K562 (cell line): Measurements from ENCODE around the gene PPL. TPM values are rescaled to one million over a fixed set of nuclear protein-coding genes. Genes with fewer than 3 reads are reported as not detected.
A peak's percentile ranks its signal among the peaks of the same experiment; 100 is the strongest.

Experiments
- ATAC-seq: fragments of 200-7000 bp; cut with Tn5 transposase; 3 replicates; pipeline ENCODE4 v1.9.1; 2020; ENCODE audit warnings: moderate library complexity
- BruUV-seq: library from RNA; stranded (reverse); fragments of 400-500 nt; replicated peaks from 2 replicates; lab custom pipeline; 2021; lab: Mats Ljungman, UMichigan
- CTCF ChIA-PET: fragments of 300-600 bp; formaldehyde crosslinking; extraction: SDS; loops from one replicate; lab custom pipeline; 2021; ENCODE audit warnings: low intra/inter-chr PET ratio; lab: Yijun Ruan, JAX
- POLR2A ChIA-PET: fragments of 300-600, 350-650 bp; sonication (Branson Sonifier 250); formaldehyde crosslinking; extraction: SDS; loops from one replicate; lab custom pipeline; 2021; ENCODE audit warnings: antibody characterized with exemption, inconsistent platforms; lab: Yijun Ruan, JAX
- DNase-seq, 4 experiments: peaks; one replicate each; pipeline versions ENCODE4 v3.0.0 to v3.0.0-alpha.2; 2011 to 2018; ENCODE audit warnings: low spot score in 3 of 4, mixed read lengths in 3 of 4; ENCODE audit errors: extremely low read depth in 1 of 4
- FAIRE-seq: peaks from 2 replicates; lab custom pipeline; 2011; peaks lifted over from hg19 to GRCh38; lab: Jason Lieb, UNC
- H2AFZ ChIP-seq: 2 replicates; pipeline ENCODE4 v1.6.0; 2011; ENCODE audit warnings: low read depth, low read length, control low read depth, inconsistent platforms
- H3K27ac ChIP-seq: fragments of 200-600 bp; 3 replicates; pipeline ENCODE4 v1.8.0; 2011; ENCODE audit warnings: low read depth, mild to moderate bottlenecking, control low read depth, inconsistent platforms, low read length, moderate library complexity, mixed read lengths; ENCODE audit errors: extremely low read depth
- H3K27me3 ChIP-seq, 2 experiments: fragments of 300-600 bp in 1 of 2; 2 replicates in 1 of 2; 3 replicates in 1 of 2; pipeline versions ENCODE4 v1.6.0 to v1.8.0; 2011; ENCODE audit warnings: inconsistent platforms in 2 of 2, low read length in 2 of 2, mild to moderate bottlenecking in 1 of 2, mixed read lengths in 1 of 2, moderate library complexity in 1 of 2; ENCODE audit not compliant: control insufficient read depth in 2 of 2, insufficient read depth in 2 of 2
- H3K36me3 ChIP-seq: fragments of 300-600 bp; 3 replicates; pipeline ENCODE4 v1.8.0; 2011; ENCODE audit warnings: mild to moderate bottlenecking, low read length, inconsistent platforms; ENCODE audit not compliant: control insufficient read depth, insufficient read depth
- H3K4me1 ChIP-seq, 2 experiments: fragments of 200-600 bp in 1 of 2; replicated peaks in 1 of 2; 2 replicates in 1 of 2; 3 replicates in 1 of 2; pipeline versions ENCODE4 v1.5.1 to v1.8.0; 2011; ENCODE audit warnings: inconsistent platforms in 2 of 2, low read length in 2 of 2, mild to moderate bottlenecking in 1 of 2, mixed read lengths in 1 of 2, moderate library complexity in 1 of 2; ENCODE audit not compliant: control insufficient read depth in 2 of 2, insufficient read depth in 2 of 2
- H3K4me2 ChIP-seq: 2 replicates; pipeline ENCODE4 v1.6.1; 2011; ENCODE audit warnings: low read length, control low read depth, inconsistent platforms, mixed read lengths; ENCODE audit not compliant: insufficient read depth
- H3K4me3 ChIP-seq: fragments of 200-600 bp; sonication (generic), shearing (Covaris generic); 2 replicates; pipeline ENCODE4 v1.5.1; 2016; ENCODE audit warnings: control low read depth, inconsistent platforms
- H3K79me2 ChIP-seq: fragments of 200-600 bp; 3 replicates; pipeline ENCODE4 v1.8.0; 2011; ENCODE audit warnings: low read length, inconsistent platforms; ENCODE audit not compliant: control insufficient read depth, insufficient read depth
- H3K9ac ChIP-seq, 2 experiments: 2 replicates each; pipeline versions ENCODE4 v1.6.0 to v1.6.1; 2011; ENCODE audit warnings: low read depth in 2 of 2, low read length in 2 of 2, control low read depth in 1 of 2, inconsistent platforms in 1 of 2, mild to moderate bottlenecking in 1 of 2, mixed read lengths in 1 of 2; ENCODE audit not compliant: insufficient read depth in 1 of 2
- H3K9me1 ChIP-seq: one replicate; pipeline ENCODE4 v1.6.0; 2011; ENCODE audit warnings: inconsistent platforms, mild to moderate bottlenecking, low read length, moderate library complexity; ENCODE audit not compliant: control insufficient read depth, insufficient read depth
- H3K9me3 ChIP-seq: replicated peaks from 2 replicates; pipeline ENCODE4 v1.5.1; 2011; ENCODE audit warnings: low read depth, low read length, inconsistent platforms; ENCODE audit not compliant: control insufficient read depth, insufficient read depth
- H4K20me1 ChIP-seq: replicated peaks from 2 replicates; pipeline ENCODE4 v1.6.1; 2011; ENCODE audit warnings: low read length, inconsistent platforms, mixed read lengths; ENCODE audit not compliant: control insufficient read depth, insufficient read depth
- ASH1L ChIP-seq: fragments of 450-650 bp; IDR thresholded peaks from 2 replicates; pipeline ENCODE4 v1.6.1; 2018; ENCODE audit warnings: borderline replicate concordance, mild to moderate bottlenecking, low read depth; ENCODE audit not compliant: partially characterized antibody
- CBX2 ChIP-seq: fragments of 200-600 bp; sonication (generic); IDR thresholded peaks from one replicate; pipeline ENCODE4 v1.6.1; 2012; ENCODE audit warnings: mild to moderate bottlenecking, low read length, inconsistent platforms; ENCODE audit not compliant: insufficient read depth, poor library complexity, severe bottlenecking
- CBX5 ChIP-seq: IDR thresholded peaks from 2 replicates; pipeline ENCODE4 v1.6.1; 2014; ENCODE audit warnings: low read depth, borderline replicate concordance
- EWSR1 ChIP-seq: fragments of 450-650 bp; IDR thresholded peaks from 2 replicates; pipeline ENCODE4 v1.6.1; 2018; ENCODE audit warnings: borderline replicate concordance, mild to moderate bottlenecking, low read depth, moderate library complexity; ENCODE audit not compliant: partially characterized antibody
- MCM3 ChIP-seq: fragments of 450-650 bp; IDR thresholded peaks from 2 replicates; pipeline ENCODE4 v1.6.1; 2016
- NCOA6 ChIP-seq: fragments of 450-650 bp; IDR thresholded peaks from 2 replicates; pipeline ENCODE4 v1.6.1; 2017; ENCODE audit warnings: mild to moderate bottlenecking
- RAD21 ChIP-seq, 2 experiments: fragments of 250-450 bp in 1 of 2; fragments of 450-650 bp in 1 of 2; sonication (Bioruptor Pico) in 1 of 2; formaldehyde crosslinking in 1 of 2; IDR thresholded peaks in 1 of 2; conservative IDR thresholded peaks in 1 of 2; 2 replicates each; pipeline versions ENCODE4 v1.4.0 to v1.8.0; 2020 to 2022; ENCODE audit warnings: mild to moderate bottlenecking in 2 of 2, moderate library complexity in 1 of 2
- TCF3 ChIP-seq: sonication (generic); formaldehyde crosslinking; IDR thresholded peaks from 2 replicates; pipeline ENCODE4 v1.4.0; 2020; ENCODE audit warnings: mild to moderate bottlenecking, missing genetic modification reagents
- ZNF184 ChIP-seq: sonication (generic); formaldehyde crosslinking; IDR thresholded peaks from 2 replicates; pipeline ENCODE4 v1.5.0; 2020; ENCODE audit warnings: missing genetic modification reagents
- WGBS: fragments of 100-300 bp; shearing (Covaris generic); methylation state at CpG from one replicate; pipeline ENCODE4 v1.1.6; 2016; ENCODE audit warnings: low coverage, mixed read lengths; ENCODE audit not compliant: insufficient coverage; ENCODE audit errors: missing lambda C conversion rate; 5-methylcytosine and 5-hydroxymethylcytosine counted together
- in situ Hi-C: fragments of 300-500 bp; cut with MboI; formaldehyde crosslinking; loops from 4 replicates; pipeline ENCODE4 v1.15.0; 2018; ENCODE audit warnings: inconsistent platforms, mixed read lengths
- intact Hi-C: fragments of 100-400 bp; cut with micrococcal nuclease; formaldehyde crosslinking; loops from 2 replicates; pipeline ENCODE4 v1.14.2; 2022
- polyA plus RNA-seq, 8 experiments: library from polyadenylated mRNA; depleted of rRNA in 4 of 8; stranded (reverse) in 5 of 8; unstranded in 3 of 8; fragments of >200 nt; fragmentation: Nextera tagmentation in 2 of 8; fragmentation: Illumina TruSeq in 1 of 8; extraction: Ambion mirVana in 2 of 8; extraction: Trizol in 1 of 8; gene quantifications; 2 replicates each; pipeline versions ENCODE4 v1.2.1 to v1.2.3, GENCODE V29; 2011 to 2014; ENCODE audit warnings: inconsistent platforms in 1 of 8, missing spikeins in 1 of 8
- total RNA-seq, 7 experiments: library from RNA; depleted of rRNA in 6 of 7; stranded (reverse); fragments of >200 nt in 6 of 7; fragmentation: Illumina TruSeq in 2 of 7; extraction: Trizol in 2 of 7; gene quantifications; 2 replicates each; pipeline versions ENCODE4 v1.2.1 to v1.2.3, GENCODE V29; 2011 to 2021; ENCODE audit warnings: low replicate concordance in 1 of 7
- TF ChIP-seq, protein P1 (sequence below), 2 experiments: IDR thresholded peaks; 2 replicates each; pipeline ENCODE4 v1.6.1; 2011; ENCODE audit warnings: borderline replicate concordance in 1 of 2, control low read depth in 1 of 2, low read depth in 1 of 2, low read length in 1 of 2, mild to moderate bottlenecking in 1 of 2, mixed read lengths in 1 of 2, moderate library complexity in 1 of 2; ENCODE audit not compliant: insufficient read depth in 1 of 2, insufficient read length in 1 of 2, poor library complexity in 1 of 2, severe bottlenecking in 1 of 2; ENCODE audit errors: extremely low read depth in 1 of 2
- TF ChIP-seq, protein P2 (sequence below), 3 experiments: fragments of 200-800 bp in 1 of 3; sonication (Bioruptor generic) in 1 of 3; sonication (generic) in 1 of 3; formaldehyde crosslinking in 1 of 3; IDR thresholded peaks; 2 replicates each; pipeline versions ENCODE4 v1.6.1 to v1.8.0; 2016 to 2022; ENCODE audit warnings: mild to moderate bottlenecking in 2 of 3, missing compliant biosample characterization in 2 of 3, missing genetic modification characterization in 2 of 3, missing genetic modification reagents in 1 of 3
- TF ChIP-seq, protein P3 (sequence below), 3 experiments: IDR thresholded peaks in 2 of 3; conservative IDR thresholded peaks in 1 of 3; 2 replicates each; pipeline ENCODE4 v1.5.1; 2011 to 2012; ENCODE audit warnings: low read length in 3 of 3, mild to moderate bottlenecking in 3 of 3, control low read depth in 2 of 3, improper control_type of control experiment in 1 of 3, inconsistent platforms in 1 of 3, low read depth in 1 of 3, mixed read lengths in 1 of 3, moderate library complexity in 1 of 3; ENCODE audit not compliant: insufficient read depth in 2 of 3
- TF ChIP-seq, protein P4 (sequence below): sonication (generic); formaldehyde crosslinking; IDR thresholded peaks from 2 replicates; pipeline ENCODE4 v1.8.0; 2022; ENCODE audit warnings: missing genetic modification reagents, mild to moderate bottlenecking, moderate library complexity, borderline replicate concordance

PPL gene
- total and polyA plus RNA-seq, 9 of the 15 experiments (the other 6 are each of a cell fraction or from before 2014, with no cell fraction given): 0.01 to 0.15 (median 0.07) TPM; not detected in 3

DNA sequence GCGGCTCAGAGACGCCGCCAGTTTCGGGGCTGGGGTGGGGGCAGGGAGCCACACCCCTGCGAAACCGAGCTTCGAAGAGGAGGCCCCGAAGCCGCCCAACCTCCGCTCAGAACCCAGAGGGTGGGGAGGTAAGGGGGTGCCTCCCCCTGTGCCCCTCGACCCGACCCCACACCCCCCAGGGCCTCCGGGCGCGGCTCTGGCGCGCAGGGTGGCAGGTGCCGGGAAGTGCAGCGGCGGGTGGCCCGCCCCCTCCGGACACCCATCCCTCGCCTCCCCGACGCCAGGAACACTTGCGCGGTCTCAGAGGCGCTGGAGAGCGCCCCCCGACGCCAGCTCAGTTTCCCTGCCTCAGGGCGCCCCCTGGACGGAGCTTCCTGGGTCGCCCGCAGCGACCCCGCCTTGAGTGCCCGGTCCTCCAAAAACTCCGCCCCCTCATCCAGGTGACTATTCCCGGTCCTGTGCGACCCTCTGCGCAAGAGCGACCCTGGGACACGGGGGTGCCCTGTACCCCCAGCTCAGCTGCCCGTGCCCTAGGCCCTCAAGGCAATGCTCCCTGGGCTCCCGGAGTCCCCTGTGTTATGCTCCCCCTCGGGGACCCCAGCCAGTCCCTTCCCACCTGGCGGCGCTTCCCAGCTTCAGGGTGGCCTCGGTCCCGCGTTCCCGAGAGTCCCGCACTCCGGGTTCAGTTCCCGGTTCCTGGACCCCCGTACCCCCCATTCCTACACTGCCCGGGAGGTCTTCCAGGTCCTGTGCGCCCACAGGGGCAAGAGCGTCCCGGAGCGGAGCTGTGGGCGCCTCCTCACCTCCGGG, 562 bp downstream of the PPL start:
- CTCF ChIA-PET: no interaction called here
- peaks cover 35 to 67% of the 10 kb centered on the region in 2 experiments for H3K27me3 ChIP-seq
- no peak overlapping the region for H3K27ac ChIP-seq
- DNase-seq: peak; percentile 39 to 72 (median 62)
- no TSS peak for BruUV-seq
- TF ChIP-seq CBX5 (no peak), NCOA6 (peak; percentile 50; the same call in 1 of the 2 replicates), ASH1L (no peak), ZNF184 (CRISPR knock-in tag) (no peak), RAD21 (CRISPR knock-in tag; conservative IDR thresholded peaks at IDR 0.05 in 1 of 2, IDR thresholded peaks at IDR 0.05 in 1 of 2) (peak in 1 of 2 experiments; percentile 23; a peak in 2 of 4 replicates), MCM3 (no peak), EWSR1 (no peak), TCF3 (no peak), CBX2 (no peak)
- TF ChIP-seq, protein P1, sequence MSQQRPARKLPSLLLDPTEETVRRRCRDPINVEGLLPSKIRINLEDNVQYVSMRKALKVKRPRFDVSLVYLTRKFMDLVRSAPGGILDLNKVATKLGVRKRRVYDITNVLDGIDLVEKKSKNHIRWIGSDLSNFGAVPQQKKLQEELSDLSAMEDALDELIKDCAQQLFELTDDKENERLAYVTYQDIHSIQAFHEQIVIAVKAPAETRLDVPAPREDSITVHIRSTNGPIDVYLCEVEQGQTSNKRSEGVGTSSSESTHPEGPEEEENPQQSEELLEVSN (IDR thresholded peaks at IDR 0.05; ENCODE audit: borderline replicate concordance in 1 of 2, extremely low read depth in 1 of 2, insufficient read depth in 1 of 2, insufficient read length in 1 of 2, low read depth in 1 of 2, low read length in 1 of 2, poor library complexity in 1 of 2, severe bottlenecking in 1 of 2): peak in 1 of 2 experiments; percentile 44
- TF ChIP-seq, protein P2, sequence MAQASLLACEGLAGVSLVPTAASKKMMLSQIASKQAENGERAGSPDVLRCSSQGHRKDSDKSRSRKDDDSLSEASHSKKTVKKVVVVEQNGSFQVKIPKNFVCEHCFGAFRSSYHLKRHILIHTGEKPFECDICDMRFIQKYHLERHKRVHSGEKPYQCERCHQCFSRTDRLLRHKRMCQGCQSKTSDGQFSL (CRISPR knock-in tag; IDR thresholded peaks at IDR 0.05): 0 out of 2 replicates have a peak, but pooled peaks have one; percentile 35
- TF ChIP-seq, protein P2 (tag; IDR thresholded peaks at IDR 0.05): no peak
- TF ChIP-seq, protein P3, sequence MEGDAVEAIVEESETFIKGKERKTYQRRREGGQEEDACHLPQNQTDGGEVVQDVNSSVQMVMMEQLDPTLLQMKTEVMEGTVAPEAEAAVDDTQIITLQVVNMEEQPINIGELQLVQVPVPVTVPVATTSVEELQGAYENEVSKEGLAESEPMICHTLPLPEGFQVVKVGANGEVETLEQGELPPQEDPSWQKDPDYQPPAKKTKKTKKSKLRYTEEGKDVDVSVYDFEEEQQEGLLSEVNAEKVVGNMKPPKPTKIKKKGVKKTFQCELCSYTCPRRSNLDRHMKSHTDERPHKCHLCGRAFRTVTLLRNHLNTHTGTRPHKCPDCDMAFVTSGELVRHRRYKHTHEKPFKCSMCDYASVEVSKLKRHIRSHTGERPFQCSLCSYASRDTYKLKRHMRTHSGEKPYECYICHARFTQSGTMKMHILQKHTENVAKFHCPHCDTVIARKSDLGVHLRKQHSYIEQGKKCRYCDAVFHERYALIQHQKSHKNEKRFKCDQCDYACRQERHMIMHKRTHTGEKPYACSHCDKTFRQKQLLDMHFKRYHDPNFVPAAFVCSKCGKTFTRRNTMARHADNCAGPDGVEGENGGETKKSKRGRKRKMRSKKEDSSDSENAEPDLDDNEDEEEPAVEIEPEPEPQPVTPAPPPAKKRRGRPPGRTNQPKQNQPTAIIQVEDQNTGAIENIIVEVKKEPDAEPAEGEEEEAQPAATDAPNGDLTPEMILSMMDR (IDR thresholded peaks at IDR 0.05 in 2 of 3, conservative IDR thresholded peaks at IDR 0.05 in 1 of 3; ENCODE audit: insufficient read depth in 2 of 3, low read depth in 1 of 3, low read length in 3 of 3): peak; percentile 31 to 63 (median 32); a peak in 4 of 6 replicates
- TF ChIP-seq, protein P4, sequence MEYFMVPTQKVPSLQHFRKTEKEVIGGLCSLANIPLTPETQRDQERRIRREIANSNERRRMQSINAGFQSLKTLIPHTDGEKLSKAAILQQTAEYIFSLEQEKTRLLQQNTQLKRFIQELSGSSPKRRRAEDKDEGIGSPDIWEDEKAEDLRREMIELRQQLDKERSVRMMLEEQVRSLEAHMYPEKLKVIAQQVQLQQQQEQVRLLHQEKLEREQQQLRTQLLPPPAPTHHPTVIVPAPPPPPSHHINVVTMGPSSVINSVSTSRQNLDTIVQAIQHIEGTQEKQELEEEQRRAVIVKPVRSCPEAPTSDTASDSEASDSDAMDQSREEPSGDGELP (CRISPR knock-in tag): 0 out of 2 replicates have a peak, but pooled peaks have one; percentile 21
- H3K36me3 ChIP-seq: no peaks in the 10 kb centered on the region
- POLR2A ChIA-PET: interaction anchor here (1.0 kb wide), 1 partner anchor 202 kb away, joined by 3 read pairs; the partner anchor contains the start of gene DNAAF8
- H3K4me3 ChIP-seq: peak overlapping the region; percentile 40
- no peaks in the 10 kb centered on the region for H3K9me1 ChIP-seq
- peaks cover 27% of the 10 kb centered on the region for H4K20me1 ChIP-seq
- no peaks in the 10 kb centered on the region for H3K79me2 ChIP-seq
- in situ Hi-C loops (no loop called here), intact Hi-C loops (loop anchor here (10.0 kb wide), 1 partner anchor 52 kb away; no protein-coding TSS in a partner anchor)
- peaks cover 0 to 18% of the 10 kb centered on the region in 2 experiments; a peak in 3 of 5 replicates for H3K4me1 ChIP-seq
- FAIRE-seq: no peak
- H3K9me3 ChIP-seq: no peaks in the 10 kb centered on the region
- H2AFZ ChIP-seq: peak overlapping the region; percentile 72
- peak overlapping the region; percentile 63; the same call in 1 of the 2 replicates for H3K4me2 ChIP-seq
- H3K9ac ChIP-seq: peak overlapping the region in 1 of 2 experiments; percentile 80; a peak in 1 of 4 replicates
- peak; percentile 69 for ATAC-seq
- 3% methylated on average over 40 of the region's 64 CpGs for WGBS
